Astrocyte of the spinal cord (primary cell): ENCODE results near the gene MRPL50.

ENCODE experiments used
- DNase-seq: peaks from one replicate; pipeline ENCODE4 v3.0.0; 2011; ENCODE audit warnings: low read depth, low spot score
- H3K4me3 ChIP-seq: 2 replicates; pipeline ENCODE4 v1.5.1; 2011; ENCODE audit warnings: low read depth, mild to moderate bottlenecking, low read length, moderate library complexity
- CTCF ChIP-seq: IDR thresholded peaks from 2 replicates; pipeline ENCODE4 v1.5.1; 2012; ENCODE audit warnings: low read depth, mild to moderate bottlenecking, low read length, inconsistent platforms
- in situ Hi-C: cut with HindIII; loops from 2 replicates; pipeline ENCODE4 v1.10.0; 2017; ENCODE audit warnings: low sequenced_read_pairs

Gene MRPL50

GRCh38 chr9:101414839-101415238 lies 16.4 kb upstream of the MRPL50 start:
- TF ChIP-seq CTCF = no peak
- in situ Hi-C loops = no loop called here
- DNase-seq = no peak
- H3K4me3 ChIP-seq = no peak overlapping the region

GRCh38 chr9:101409079-101409477 lies 10.7 kb upstream of the MRPL50 start:
- TF ChIP-seq CTCF = no peak
- in situ Hi-C loops = no loop called here
- no peak overlapping the region for H3K4me3 ChIP-seq
- DNase-seq = no peak

- DNase-seq = no peak
These were observed 10.1 kb upstream of the MRPL50 start for GRCh38 chr9:101408374-101409078.

GRCh38 chr9:101403516-101404285 lies 5.3 kb upstream of the MRPL50 start:
- in situ Hi-C loops = no loop called here
- DNase-seq = no peak
- H3K4me3 ChIP-seq = no peak overlapping the region
- TF ChIP-seq CTCF = no peak

More at GRCh38 chr9:101408374-101409078, 10.1 kb upstream of the MRPL50 start:
- no peak for TF ChIP-seq CTCF
- H3K4me3 ChIP-seq = no peak overlapping the region
- in situ Hi-C loops = no loop called here

- DNase-seq = no peak
- in situ Hi-C loops = no loop called here
- TF ChIP-seq CTCF = no peak
- H3K4me3 ChIP-seq = peak overlapping the region; percentile 59
These were observed 1.7 kb upstream of the MRPL50 start for GRCh38 chr9:101400120-101400519.

- TF ChIP-seq CTCF = no peak
- H3K4me3 ChIP-seq = peak overlapping the region; percentile 59
- DNase-seq = no peak
- in situ Hi-C loops = no loop called here
These were observed 1.2 kb upstream of the MRPL50 start for GRCh38 chr9:101399643-101399970.
